Chondrocyte (in vitro differentiated cells): ENCODE data around the gene GALNT10. TPM values are rescaled to one million over a fixed set of nuclear protein-coding genes. Genes with fewer than 3 reads are reported as not detected.

ENCODE experiments used
- DNase-seq: peaks from one replicate; pipeline ENCODE4 v3.0.0; 2021; ENCODE audit warnings: mixed read lengths, low spot score
- H3K27ac Mint-ChIP-seq: one replicate; pipeline ENCODE4 v1.8.0; 2021; ENCODE audit warnings: mild to moderate bottlenecking, moderate library complexity, mixed read lengths; ENCODE audit not compliant: unreplicated experiment
- H3K27me3 Mint-ChIP-seq: 2 replicates; pipeline ENCODE4 v1.8.0; 2021; ENCODE audit warnings: low read depth, mixed read lengths
- H3K36me3 Mint-ChIP-seq: 2 replicates; pipeline ENCODE4 v1.8.0; 2021; ENCODE audit warnings: low read depth, mixed read lengths
- H3K4me1 Mint-ChIP-seq: 2 replicates; pipeline ENCODE4 v1.8.0; 2021; ENCODE audit warnings: low read depth, mild to moderate bottlenecking, mixed read lengths
- H3K4me3 Mint-ChIP-seq: one replicate; pipeline ENCODE4 v1.8.0; 2021; ENCODE audit warnings: mild to moderate bottlenecking, moderate library complexity, mixed read lengths; ENCODE audit not compliant: unreplicated experiment
- H3K9me3 Mint-ChIP-seq: 2 replicates; pipeline ENCODE4 v1.8.0; 2021; ENCODE audit warnings: low read depth, mixed read lengths
- CTCF ChIP-seq: fragments of 200-600 bp; sonication (generic); IDR thresholded peaks from 2 replicates; pipeline ENCODE4 v1.5.0; 2021; ENCODE audit warnings: antibody characterized with exemption, mild to moderate bottlenecking, moderate library complexity
- total RNA-seq: library from RNA; stranded (reverse); gene quantifications from 3 replicates; pipeline ENCODE4 v1.2.1, GENCODE V29; 2021

GALNT10 gene
- total RNA-seq, 1 donor from 2014 or later = 155 TPM

- DNase-seq = no peak
- H3K36me3 Mint-ChIP-seq = peaks cover 27% of the 10 kb centered on the region
These were observed 184.9 kb downstream of the GALNT10 start for GRCh38 chr5:154375329-154376008.

GRCh38 chr5:154376481-154376880, 185.9 kb downstream of the GALNT10 start:
- no peak for TF ChIP-seq CTCF
- no peaks in the 10 kb centered on the region for H3K9me3 Mint-ChIP-seq
- peaks cover 33% of the 10 kb centered on the region for H3K36me3 Mint-ChIP-seq
- no peak overlapping the region for H3K27ac Mint-ChIP-seq
- peaks cover 36% of the 10 kb centered on the region for H3K4me1 Mint-ChIP-seq
- no peaks in the 10 kb centered on the region for H3K27me3 Mint-ChIP-seq
- no peak for DNase-seq
- H3K4me3 Mint-ChIP-seq = no peak overlapping the region

More at GRCh38 chr5:154375329-154376008, 184.9 kb downstream of the GALNT10 start:
- Mint-ChIP-seq H3K9me3 (no peaks in the 10 kb centered on the region), H3K27me3 (no peaks in the 10 kb centered on the region), H3K27ac (peak overlapping the region; percentile 77), H3K4me1 (peaks cover 46% of the 10 kb centered on the region), H3K4me3 (no peak overlapping the region)
- no peak for TF ChIP-seq CTCF

- Mint-ChIP-seq H3K27ac (no peak overlapping the region), H3K4me1 (peaks cover 22% of the 10 kb centered on the region), H3K9me3 (no peaks in the 10 kb centered on the region), H3K27me3 (no peaks in the 10 kb centered on the region), H3K36me3 (peaks cover 40% of the 10 kb centered on the region), H3K4me3 (no peak overlapping the region)
- DNase-seq = no peak
- TF ChIP-seq CTCF = no peak
These were observed 187.4 kb downstream of the GALNT10 start for GRCh38 chr5:154377754-154378533.

- no peak for DNase-seq
- H3K36me3 Mint-ChIP-seq = peaks cover 47% of the 10 kb centered on the region
- H3K4me3 Mint-ChIP-seq = no peak overlapping the region
- H3K9me3 Mint-ChIP-seq = no peaks in the 10 kb centered on the region
- TF ChIP-seq CTCF = no peak
- H3K27ac Mint-ChIP-seq = no peak overlapping the region
- H3K4me1 Mint-ChIP-seq = peaks cover 16% of the 10 kb centered on the region
- H3K27me3 Mint-ChIP-seq = no peaks in the 10 kb centered on the region
These were observed 189.7 kb downstream of the GALNT10 start for GRCh38 chr5:154380263-154380662.

GRCh38 chr5:154384480-154385235, 194.1 kb downstream of the GALNT10 start:
- Mint-ChIP-seq H3K4me1 (peaks cover 12% of the 10 kb centered on the region), H3K27ac (no peak overlapping the region), H3K36me3 (peaks cover 32% of the 10 kb centered on the region), H3K4me3 (no peak overlapping the region), H3K27me3 (no peaks in the 10 kb centered on the region), H3K9me3 (no peaks in the 10 kb centered on the region)
- TF ChIP-seq CTCF = no peak
- DNase-seq = no peak
